Calu3 (cell line): ENCODE results near the gene FHIT. TPM values are rescaled to one million over a fixed set of nuclear protein-coding genes. Genes with fewer than 3 reads are reported as not detected.

ENCODE experiments used
- BruUV-seq: library from RNA; stranded (reverse); fragments of 400-500 nt; replicated peaks from 2 replicates; lab custom pipeline; 2021; lab: Mats Ljungman, UMichigan
- CTCF ChIA-PET: fragments of 300-600 bp; sonication (Branson Sonifier 250); formaldehyde crosslinking; loops from one replicate; lab custom pipeline; 2022; ENCODE audit warnings: antibody characterized with exemption; lab: Charles Lee
- DNase-seq: peaks from one replicate; pipeline ENCODE4 v3.0.0; 2022
- H3K27ac Mint-ChIP-seq: one replicate; pipeline ENCODE4 v1.8.0; 2022; ENCODE audit warnings: mixed read lengths; ENCODE audit not compliant: unreplicated experiment
- H3K27me3 Mint-ChIP-seq: one replicate; pipeline ENCODE4 v1.8.0; 2022; ENCODE audit warnings: mixed read lengths; ENCODE audit not compliant: unreplicated experiment
- H3K36me3 Mint-ChIP-seq: one replicate; pipeline ENCODE4 v1.8.0; 2022; ENCODE audit warnings: mild to moderate bottlenecking, moderate library complexity, mixed read lengths; ENCODE audit not compliant: insufficient read depth, unreplicated experiment
- H3K4me1 Mint-ChIP-seq: one replicate; pipeline ENCODE4 v1.8.0; 2022; ENCODE audit warnings: mild to moderate bottlenecking, low read depth, mixed read lengths; ENCODE audit not compliant: unreplicated experiment
- H3K4me3 Mint-ChIP-seq: one replicate; pipeline ENCODE4 v1.8.0; 2022; ENCODE audit warnings: mild to moderate bottlenecking, low read depth, moderate library complexity, mixed read lengths; ENCODE audit not compliant: unreplicated experiment
- H3K9me3 Mint-ChIP-seq: one replicate; pipeline ENCODE4 v1.8.0; 2022; ENCODE audit warnings: low read depth, mixed read lengths; ENCODE audit not compliant: unreplicated experiment
- CTCF ChIP-seq: fragments of 200-600 bp; IDR thresholded peaks from one replicate; pipeline ENCODE4 v1.8.0; 2022; ENCODE audit warnings: antibody characterized with exemption; ENCODE audit not compliant: unreplicated experiment
- intact Hi-C: fragments of 100-400 bp; cut with micrococcal nuclease; formaldehyde crosslinking; loops from one replicate; pipeline ENCODE4 v1.10.0; 2022; ENCODE audit not compliant: unreplicated experiment
- total RNA-seq: library from RNA; stranded (reverse); gene quantifications from 2 replicates; pipeline ENCODE4 v1.2.3, GENCODE V29; 2022

The FHIT gene
- total RNA-seq, 1 experiment from 2014 or later: 6.2 TPM

GRCh38 chr3:60142009-60142408 lies 1109.2 kb downstream of the FHIT start:
- Mint-ChIP-seq H3K27ac (no peak overlapping the region), H3K4me3 (no peak overlapping the region), H3K27me3 (no peaks in the 10 kb centered on the region), H3K4me1 (no peaks in the 10 kb centered on the region), H3K9me3 (no peaks in the 10 kb centered on the region), H3K36me3 (no peaks in the 10 kb centered on the region)
- BruUV-seq: no TSS peak
- CTCF ChIA-PET: no interaction called here
- no peak for DNase-seq
- no peak for TF ChIP-seq CTCF
- intact Hi-C loops: no loop called here

GRCh38 chr3:60140160-60140559 lies 1111.1 kb downstream of the FHIT start:
- no peak for DNase-seq
- intact Hi-C loops: no loop called here
- no peaks in the 10 kb centered on the region for H3K36me3 Mint-ChIP-seq
- no TSS peak for BruUV-seq
- TF ChIP-seq CTCF: no peak
- no peak overlapping the region for H3K27ac Mint-ChIP-seq
- CTCF ChIA-PET: no interaction called here
- H3K4me1 Mint-ChIP-seq: no peaks in the 10 kb centered on the region
- H3K27me3 Mint-ChIP-seq: no peaks in the 10 kb centered on the region
- no peak overlapping the region for H3K4me3 Mint-ChIP-seq
- H3K9me3 Mint-ChIP-seq: no peaks in the 10 kb centered on the region

GRCh38 chr3:60136601-60137000 lies 1114.7 kb downstream of the FHIT start:
- Mint-ChIP-seq H3K27ac (no peak overlapping the region), H3K9me3 (peaks cover 3% of the 10 kb centered on the region), H3K4me3 (no peak overlapping the region), H3K4me1 (no peaks in the 10 kb centered on the region), H3K36me3 (no peaks in the 10 kb centered on the region), H3K27me3 (no peaks in the 10 kb centered on the region)
- BruUV-seq: no TSS peak
- CTCF ChIA-PET: no interaction called here
- intact Hi-C loops: no loop called here
- no peak for DNase-seq
- TF ChIP-seq CTCF: no peak

GRCh38 chr3:60135474-60135873 lies 1115.8 kb downstream of the FHIT start:
- CTCF ChIA-PET: no interaction called here
- BruUV-seq: no TSS peak
- intact Hi-C loops: no loop called here
- Mint-ChIP-seq H3K9me3 (peaks cover 4% of the 10 kb centered on the region), H3K4me1 (no peaks in the 10 kb centered on the region), H3K4me3 (no peak overlapping the region), H3K36me3 (no peaks in the 10 kb centered on the region), H3K27me3 (no peaks in the 10 kb centered on the region), H3K27ac (no peak overlapping the region)
- TF ChIP-seq CTCF: no peak
- DNase-seq: no peak
